Measurements from ENCODE around the gene C3orf22. TPM values are rescaled to one million over a fixed set of nuclear protein-coding genes. Genes with fewer than 3 reads are reported as not detected.
A peak's percentile ranks its signal among the peaks of the same experiment; 100 is the strongest.

Gene C3orf22
- total RNA-seq, 1 donor, result not detected

GRCh38 chr3:126543457-126544061 is 15.2 kb downstream of the C3orf22 start:
- DNase-seq (ENCODE audit: low read depth), result no peak
- no peak overlapping the region for H3K4me3 ChIP-seq (ENCODE audit: low read depth, low read length)
- no peak for TF ChIP-seq CTCF (IDR thresholded peaks at IDR 0.05; ENCODE audit: insufficient read depth, low read depth, low read length)

- no peak for TF ChIP-seq CTCF (IDR thresholded peaks at IDR 0.05; ENCODE audit: insufficient read depth, low read depth, low read length)
- DNase-seq (ENCODE audit: low read depth), result no peak
- H3K4me3 ChIP-seq (ENCODE audit: low read depth, low read length), result no peak overlapping the region
These were observed 16.1 kb downstream of the C3orf22 start for GRCh38 chr3:126542340-126543241.

- no peak overlapping the region for H3K4me3 ChIP-seq (ENCODE audit: low read depth, low read length)
- no peak for DNase-seq (ENCODE audit: low read depth)
- no peak for TF ChIP-seq CTCF (IDR thresholded peaks at IDR 0.05; ENCODE audit: insufficient read depth, low read depth, low read length)
These were observed 16.9 kb downstream of the C3orf22 start for GRCh38 chr3:126541628-126542339.

- no peak overlapping the region for H3K4me3 ChIP-seq (ENCODE audit: low read depth, low read length)
- no peak for DNase-seq (ENCODE audit: low read depth)
- no peak for TF ChIP-seq CTCF (IDR thresholded peaks at IDR 0.05; ENCODE audit: insufficient read depth, low read depth, low read length)
These were observed 17.6 kb downstream of the C3orf22 start for GRCh38 chr3:126540951-126541627.

- peak; percentile 66 for DNase-seq (ENCODE audit: low read depth)
- no peak overlapping the region for H3K4me3 ChIP-seq (ENCODE audit: low read depth, low read length)
- no peak for TF ChIP-seq CTCF (IDR thresholded peaks at IDR 0.05; ENCODE audit: insufficient read depth, low read depth, low read length)
These were observed 18.3 kb downstream of the C3orf22 start for GRCh38 chr3:126540342-126540849.

GRCh38 chr3:126539558-126540250 is 19.0 kb downstream of the C3orf22 start:
- no peak for TF ChIP-seq CTCF (IDR thresholded peaks at IDR 0.05; ENCODE audit: insufficient read depth, low read depth, low read length)
- no peak for DNase-seq (ENCODE audit: low read depth)
- no peak overlapping the region for H3K4me3 ChIP-seq (ENCODE audit: low read depth, low read length)
